ENCODE measurements around the gene IFFO2. TPM values are rescaled to one million over a fixed set of nuclear protein-coding genes. Genes with fewer than 3 reads are reported as not detected.

IFFO2 gene
- polyA plus RNA-seq, 1 of the 3 experiments (the other 2 are of a cell fraction) = 10.5 TPM

GRCh38 chr1:18927082-18927653 is 29.3 kb downstream of the IFFO2 start (continued):
- TF ChIP-seq POLR2AphosphoS5 (IDR thresholded peaks at IDR 0.05; ENCODE audit: low read depth, low read length) = no peak
- TF ChIP-seq GATA2 (CRISPR knock-in tag; IDR thresholded peaks at IDR 0.05) = no peak
- no peak for TF ChIP-seq MAX (IDR thresholded peaks at IDR 0.05; ENCODE audit: low read depth)
- TF ChIP-seq USF2 (IDR thresholded peaks at IDR 0.05; ENCODE audit: borderline replicate concordance, low read depth, low read length) = no peak
- TF ChIP-seq FOXJ3 (CRISPR knock-in tag; IDR thresholded peaks at IDR 0.05) = no peak
- no peak for TF ChIP-seq FOSL2 (IDR thresholded peaks at IDR 0.05; ENCODE audit: borderline replicate concordance, low read depth)
- TF ChIP-seq RFX5 (IDR thresholded peaks at IDR 0.05; ENCODE audit: low read length) = no peak
- TF ChIP-seq TAF1 (IDR thresholded peaks at IDR 0.05; ENCODE audit: borderline replicate concordance, low read depth, low read length) = no peak
- TF ChIP-seq NFIC (IDR thresholded peaks at IDR 0.05; ENCODE audit: borderline replicate concordance) = no peak

- peak; percentile 68 for TF ChIP-seq GABPA (IDR thresholded peaks at IDR 0.05; ENCODE audit: low read depth)
- TF ChIP-seq POLR2AphosphoS5 (IDR thresholded peaks at IDR 0.05; ENCODE audit: low read depth, low read length) = peak; percentile 39; the same call in 1 of the 2 replicates
- no peak for TF ChIP-seq FOXJ3 (CRISPR knock-in tag; IDR thresholded peaks at IDR 0.05)
- peak; percentile 79 for TF ChIP-seq PBX3 (IDR thresholded peaks at IDR 0.05)
- no peak for TF ChIP-seq NRF1 (IDR thresholded peaks at IDR 0.05; ENCODE audit: low read depth, low read length)
- TF ChIP-seq FOSL2 (IDR thresholded peaks at IDR 0.05; ENCODE audit: borderline replicate concordance, low read depth) = peak; percentile 87
- peak in 1 of 2 experiments; percentile 75; a peak in 1 of 4 replicates for TF ChIP-seq EP300 (IDR thresholded peaks at IDR 0.05; ENCODE audit: borderline replicate concordance in 1 of 2, low read depth in 1 of 2, low read length in 1 of 2)
- peak; percentile 35; the same call in 1 of the 2 replicates for TF ChIP-seq TAF1 (IDR thresholded peaks at IDR 0.05; ENCODE audit: borderline replicate concordance, low read depth, low read length)
- peak; percentile 81 for TF ChIP-seq TCF12 (IDR thresholded peaks at IDR 0.05)
- TF ChIP-seq REST (IDR thresholded peaks at IDR 0.05; ENCODE audit: low read depth, low read length) = 0 out of 2 replicates have a peak, but pooled peaks have one; percentile 22
- peak; percentile 68; the same call in 1 of the 2 replicates for TF ChIP-seq RXRA (IDR thresholded peaks at IDR 0.05; ENCODE audit: borderline replicate concordance, low read depth)
- peak; percentile 74; the same call in 1 of the 2 replicates for TF ChIP-seq USF1 (IDR thresholded peaks at IDR 0.05; ENCODE audit: borderline replicate concordance, low read depth)
- peak; percentile 93 for TF ChIP-seq MAX (IDR thresholded peaks at IDR 0.05; ENCODE audit: low read depth)
- no peak for TF ChIP-seq RFX5 (IDR thresholded peaks at IDR 0.05; ENCODE audit: low read length)
- H3K4me3 ChIP-seq (ENCODE audit: low read depth in 2 of 2, low read length in 1 of 2) = 0 out of 4 replicates have a peak overlapping the region, but pooled peaks of 1 of the 2 experiments have one; percentile 22
- peak overlapping the region; percentile 66 for H3K4me2 ChIP-seq
- H3K79me2 ChIP-seq (ENCODE audit: insufficient read depth) = peaks cover 59% of the 10 kb centered on the region
- peak overlapping the region; percentile 73 for H3K9ac ChIP-seq
- H3F3A ChIP-seq (replicated peaks; ENCODE audit: insufficient read depth) = peaks cover 4% of the 10 kb centered on the region
- no peak overlapping the region; the same call in 1 of the 2 replicates for H2AFZ ChIP-seq (ENCODE audit: low read depth)
- H3K27me3 ChIP-seq (ENCODE audit: insufficient read depth) = no peaks in the 10 kb centered on the region
- H3K9me3 ChIP-seq = no peaks in the 10 kb centered on the region
- H4K20me1 ChIP-seq (ENCODE audit: insufficient read depth) = no peaks in the 10 kb centered on the region
- H3K4me1 ChIP-seq (ENCODE audit: control insufficient read depth in 1 of 2, insufficient read depth in 2 of 2, low read depth in 1 of 2, low read length in 1 of 2) = peaks cover 46 to 50% of the 10 kb centered on the region in 2 experiments; a peak in 3 of 4 replicates
- WGBS (ENCODE audit: low lambda C conversion rate) = 22% methylated on average over 7 of the region's 13 CpGs
- H3K36me3 ChIP-seq (replicated peaks in 1 of 2; ENCODE audit: control insufficient read depth in 1 of 2, insufficient read depth in 2 of 2, low read length in 1 of 2) = no peaks in the 10 kb centered on the region
- H3K9me2 ChIP-seq = no peaks in the 10 kb centered on the region
- H3K27ac ChIP-seq (ENCODE audit: low read depth in 2 of 2, low read length in 1 of 2) = peak overlapping the region in 1 of 2 experiments; percentile 94; a peak in 2 of 4 replicates
- ChIA-PET POLR2A (no interaction called here), CTCF (interaction anchor here (1.0 to 8.4 kb wide), 3 partner anchors 14 to 42 kb away, joined by 3 to 98 read pairs (median 3); no protein-coding TSS in a partner anchor)
- DNase-seq = no peak
Measured at GRCh38 chr1:18926315-18927081, 30.0 kb downstream of the IFFO2 start.

Data from SK-N-SH (cell line).